ENCODE measurements around the gene ELL2. TPM values are rescaled to one million over a fixed set of nuclear protein-coding genes. Genes with fewer than 3 reads are reported as not detected.

ELL2 gene
- total and polyA plus RNA-seq, 2 of the 13 experiments (the other 11 are each of a cell fraction or from before 2014, with no cell fraction given): 78.9 to 97.1 TPM

- TF ChIP-seq ZHX2 (IDR thresholded peaks at IDR 0.05; ENCODE audit: low read depth): no peak
- no peak for TF ChIP-seq ZHX2 (CRISPR knock-in tag; IDR thresholded peaks at IDR 0.05; ENCODE audit: borderline replicate concordance)
- TF ChIP-seq PRDM15 (CRISPR knock-in tag; IDR thresholded peaks at IDR 0.05): no peak
- TF ChIP-seq RCOR2 (CRISPR knock-in tag; IDR thresholded peaks at IDR 0.05): peak; percentile 52; the same call in 1 of the 2 replicates
- TF ChIP-seq SAP130 (CRISPR knock-in tag; IDR thresholded peaks at IDR 0.05; ENCODE audit: low read depth): no peak; the same call in none of the 2 replicates
- TF ChIP-seq ZNF646 (CRISPR knock-in tag; IDR thresholded peaks at IDR 0.05): no peak
- peak; percentile 43; the same call in 1 of the 2 replicates for TF ChIP-seq ZNF609 (CRISPR knock-in tag; IDR thresholded peaks at IDR 0.05; ENCODE audit: borderline replicate concordance)
- TF ChIP-seq MBNL3 (CRISPR knock-in tag; conservative IDR thresholded peaks at IDR 0.05): no peak
These were observed 52.9 kb downstream of the ELL2 start (continued) for GRCh38 chr5:95908799-95909198.

Measured in HepG2 (cell line).